NCI-H2107 treated with DMSO at 0.1 percent for 48 hours (cell line): ENCODE data around the gene ATP9A.
"Not testable (repeated sequence)": the region's sequence is repeated elsewhere in the genome, so short reads cannot be mapped to it uniquely, and the experiment has no call there.

Source experiments
- DNase-seq: peaks from one replicate; lab custom pipeline; 2025; ENCODE audit not compliant: unreplicated experiment; lab: John Stamatoyannopoulos, UW

ATP9A gene

DNA sequence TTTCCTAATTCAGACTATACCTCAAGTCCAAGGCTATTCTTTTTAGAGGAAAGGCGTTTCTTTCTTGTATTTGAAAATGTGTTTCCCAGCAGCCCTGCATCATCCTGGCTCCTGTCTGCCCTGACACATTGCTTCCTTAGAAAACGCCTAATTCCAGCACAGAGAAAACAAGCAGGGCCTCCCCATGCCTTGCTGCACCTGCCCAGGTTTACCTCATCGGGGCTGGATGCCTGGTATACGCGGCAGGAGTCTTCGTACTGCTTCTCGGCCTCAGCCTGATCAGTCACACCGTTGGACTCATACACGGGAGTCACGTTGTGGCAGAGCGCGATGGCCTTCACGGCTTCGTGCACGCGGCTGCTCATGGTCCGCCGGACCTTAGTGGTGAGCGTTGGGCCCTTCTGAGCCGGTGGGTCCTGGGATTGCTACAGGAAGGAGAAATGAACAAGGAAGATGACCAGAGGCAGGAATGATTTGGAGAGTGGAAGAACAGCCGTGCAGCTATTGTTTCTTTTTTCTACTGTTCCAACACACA lies 111.4 kb downstream of the ATP9A start:
- DNase-seq, result no peak

DNA sequence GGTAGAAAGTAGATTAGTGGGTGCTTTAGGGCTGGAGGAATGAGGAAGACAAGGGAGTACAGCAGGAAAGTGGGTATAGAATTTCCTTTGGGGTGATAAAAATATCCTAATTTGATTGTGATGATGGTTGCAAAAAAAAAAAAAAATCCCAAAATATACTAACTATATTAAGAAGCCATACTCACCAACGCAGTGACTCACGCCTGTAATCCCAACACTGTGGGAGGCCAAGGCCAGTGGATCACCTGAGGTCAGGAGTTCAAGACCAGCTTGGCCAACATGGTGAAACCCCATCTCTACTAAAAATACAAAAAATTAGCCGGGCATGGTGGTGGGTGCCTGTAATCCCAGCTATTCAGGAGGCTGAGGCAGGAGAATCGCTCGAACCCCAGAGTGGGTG lies 112.1 kb downstream of the ATP9A start:
- DNase-seq, result not testable (repeated sequence)

DNA sequence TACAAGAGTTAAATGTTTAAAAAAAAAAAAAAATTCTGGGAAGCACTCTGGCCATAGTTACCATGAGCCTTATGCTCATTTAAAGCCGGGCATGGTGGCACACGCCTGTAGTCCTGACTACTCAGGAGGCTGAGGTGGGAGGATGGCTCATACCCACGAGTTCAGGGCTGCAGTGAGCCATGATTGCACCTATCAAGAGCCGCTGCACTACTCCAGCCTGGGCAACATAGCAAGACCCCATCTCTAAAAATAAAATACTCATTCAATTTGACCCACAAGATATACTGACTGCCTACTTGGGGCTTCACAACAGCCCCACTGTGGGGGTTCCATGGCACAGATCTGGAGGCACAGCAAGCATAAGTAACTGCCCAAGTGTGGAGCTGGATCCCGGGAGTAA lies 113.7 kb downstream of the ATP9A start:
- DNase-seq, result no peak

DNA sequence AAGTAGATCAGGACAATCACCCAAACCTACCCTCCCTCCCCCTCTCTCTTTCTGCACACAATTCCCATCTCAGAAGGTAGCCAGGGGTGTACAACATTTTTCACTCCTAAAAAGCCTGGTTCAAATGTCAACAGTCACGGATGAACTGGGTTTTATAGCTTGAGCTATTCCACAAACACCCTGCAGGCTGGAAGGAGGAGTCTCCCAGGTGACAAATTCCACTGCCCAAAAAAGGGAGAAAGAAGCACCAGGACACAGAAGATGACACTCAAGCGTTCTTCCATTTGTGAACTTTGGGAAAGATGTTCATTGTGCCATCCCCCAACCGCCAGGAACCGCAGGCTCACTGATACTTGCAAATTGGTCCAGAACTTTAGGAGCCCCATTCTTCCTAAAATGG lies 114.1 kb downstream of the ATP9A start:
- no peak for DNase-seq

DNA sequence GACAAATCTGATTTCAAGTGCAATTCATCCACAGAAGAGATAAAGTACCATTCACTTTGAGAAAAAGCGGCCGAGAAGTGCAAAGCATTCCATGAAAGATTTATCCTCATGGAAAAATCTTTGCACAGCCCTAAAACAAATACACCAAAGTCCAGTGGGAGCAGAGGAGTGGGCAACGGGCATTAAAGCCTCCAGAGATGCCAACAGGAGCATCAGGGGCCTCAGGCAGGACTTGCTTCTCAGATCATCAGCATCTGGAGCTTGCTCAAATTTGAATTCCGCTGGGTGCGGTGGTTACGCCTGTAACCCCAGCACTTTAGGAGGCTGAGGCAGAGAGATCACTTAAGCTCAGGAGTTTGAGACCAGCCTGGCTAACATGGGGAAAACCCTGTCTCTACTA lies 115.0 kb downstream of the ATP9A start:
- no peak for DNase-seq

DNA sequence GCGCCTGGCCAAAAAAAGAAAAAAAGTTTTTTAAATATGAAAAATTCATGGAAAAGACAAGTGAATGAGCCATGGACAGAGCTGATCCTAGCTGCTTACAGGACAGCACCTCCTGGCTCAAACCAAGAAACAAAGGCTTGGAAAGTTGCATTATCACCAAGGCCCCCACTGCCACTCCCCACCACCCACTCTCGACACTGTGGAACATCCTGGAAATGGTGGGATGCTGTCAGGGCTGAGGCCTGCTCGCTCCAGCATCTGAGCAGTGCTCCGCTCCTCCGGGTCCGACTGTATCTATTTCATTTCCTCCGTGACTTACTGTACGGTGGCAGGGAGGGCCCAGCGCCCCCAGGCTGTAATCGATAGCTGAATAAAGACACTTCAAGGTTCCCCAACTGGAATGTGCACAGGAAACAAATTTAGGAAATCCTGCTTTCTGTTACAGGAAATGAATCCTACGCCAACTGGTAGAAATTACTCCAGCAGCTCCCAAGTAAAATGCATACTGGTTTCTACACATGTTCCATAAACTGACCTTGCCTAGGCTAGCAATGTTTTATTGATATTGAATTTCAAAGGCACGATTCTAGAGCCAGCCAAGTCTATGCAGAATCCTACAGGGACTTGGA lies 116.2 kb downstream of the ATP9A start:
- DNase-seq, result no peak

DNA sequence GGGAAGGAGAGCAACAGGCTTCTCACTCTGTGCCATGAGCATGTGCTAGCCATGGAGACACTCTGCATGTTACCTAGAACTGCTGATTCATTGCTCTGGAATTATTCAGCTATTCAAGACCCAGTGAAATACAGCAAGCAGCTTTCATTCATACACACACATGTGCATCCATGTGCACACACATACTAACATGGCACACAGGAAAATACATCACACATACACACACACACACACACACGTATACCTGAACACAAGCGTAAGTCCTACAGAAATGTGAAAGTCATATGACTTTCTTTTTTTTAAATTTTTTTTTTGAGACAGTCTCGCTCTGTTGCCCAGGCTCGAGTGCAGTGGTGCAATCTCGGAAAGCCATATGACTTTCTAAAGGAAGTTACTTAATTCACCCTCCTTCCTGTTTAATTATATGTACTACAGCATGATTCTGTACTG lies 117.5 kb downstream of the ATP9A start:
- DNase-seq, result no peak

DNA sequence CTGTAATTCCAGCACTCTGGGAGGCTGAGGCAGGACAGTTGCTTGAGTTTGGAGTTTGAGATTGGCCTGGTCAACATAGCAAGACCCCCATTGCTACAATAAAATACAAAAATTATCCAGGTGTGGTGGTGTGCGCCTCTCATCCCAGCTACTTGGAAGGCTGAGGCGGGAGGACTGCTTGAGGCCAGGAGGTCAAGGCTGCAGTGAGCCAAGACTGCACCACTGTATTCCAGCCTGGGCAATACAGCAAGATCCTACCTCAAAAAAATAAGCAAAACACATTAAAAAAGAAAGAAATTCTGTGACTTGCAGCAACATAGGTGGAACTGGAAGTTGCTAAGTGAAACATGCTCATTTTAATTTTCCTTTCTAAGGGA lies 119.6 kb downstream of the ATP9A start:
- DNase-seq, result no peak

DNA sequence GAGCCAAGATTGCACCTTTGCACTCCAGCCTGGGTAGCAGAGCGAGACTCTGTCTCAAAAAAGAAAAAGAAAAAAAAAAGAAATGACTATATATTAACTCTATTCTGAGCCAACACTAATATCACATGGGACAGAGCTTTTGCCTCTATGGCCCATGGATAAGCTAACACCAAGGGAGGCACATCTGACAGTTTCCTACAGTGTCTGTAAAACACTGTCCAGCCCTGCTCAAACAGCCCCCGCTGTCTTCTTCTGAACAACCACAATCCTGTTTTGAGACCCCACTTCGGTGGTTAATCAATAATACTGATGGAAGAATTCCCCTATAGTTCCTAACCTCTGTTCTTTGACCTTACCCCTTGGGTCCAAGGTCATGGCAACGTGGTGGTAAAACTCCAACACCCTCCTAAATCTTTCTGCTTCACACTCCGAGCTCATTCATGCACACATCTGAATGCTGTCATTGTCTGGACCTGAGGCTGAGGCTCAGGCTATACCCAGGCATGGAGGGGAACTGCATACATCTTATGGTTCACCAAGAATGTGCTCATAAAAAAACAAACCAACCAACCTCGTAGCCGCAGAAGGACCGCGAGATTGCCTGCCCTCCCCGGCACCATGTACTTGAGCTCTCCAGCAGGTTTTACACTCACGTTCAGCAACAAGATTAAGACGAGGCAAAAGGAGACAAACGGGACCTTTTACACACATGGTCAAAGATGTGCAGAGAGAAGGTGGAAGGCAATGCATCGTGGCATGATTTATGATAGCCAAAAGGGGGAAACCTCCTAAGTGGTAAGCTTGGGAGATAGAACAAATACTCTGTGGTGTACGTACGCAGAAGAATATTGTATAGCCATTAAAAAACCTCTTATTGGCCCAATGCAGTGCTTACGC lies 120.3 kb downstream of the ATP9A start:
- DNase-seq, result no peak

DNA sequence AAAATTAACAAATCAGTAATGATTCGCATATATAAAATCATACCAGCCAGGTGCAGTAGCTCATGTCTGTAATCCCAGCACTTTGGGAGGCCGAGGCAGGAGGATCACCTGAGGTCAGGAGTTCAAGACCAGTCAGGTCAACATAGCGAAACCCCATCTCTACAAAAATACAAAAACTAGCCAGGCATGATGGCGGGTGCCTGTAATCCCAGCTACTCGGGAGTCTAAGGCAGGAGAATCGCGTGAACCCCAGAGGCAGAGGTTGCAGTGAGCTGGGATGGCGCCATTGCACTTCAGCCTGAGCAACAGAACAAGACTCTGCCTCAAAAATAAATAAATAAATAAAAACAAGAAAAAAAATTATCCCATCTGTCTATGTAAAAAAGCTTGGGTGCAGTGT lies 124.4 kb downstream of the ATP9A start:
- not testable (repeated sequence) for DNase-seq

DNA sequence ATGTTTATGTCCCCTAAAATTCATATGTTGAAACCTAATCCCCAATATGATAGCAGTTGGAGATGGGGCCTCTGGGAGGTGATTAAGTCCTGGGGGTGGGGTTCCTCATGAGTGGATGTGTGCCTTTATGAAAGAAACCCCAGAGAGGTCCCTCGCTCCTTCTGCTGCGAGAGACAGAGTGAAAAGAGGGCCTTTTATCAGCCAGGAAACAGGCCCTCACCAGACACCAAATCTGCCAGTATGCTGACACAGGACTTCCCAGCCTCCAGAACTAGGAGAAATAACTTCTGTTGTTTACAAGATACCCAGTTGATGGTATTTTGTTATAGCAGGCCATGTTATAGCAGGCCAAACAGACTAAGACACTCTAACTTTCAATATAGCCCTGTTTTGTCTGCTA lies 124.8 kb downstream of the ATP9A start:
- DNase-seq, result no peak

DNA sequence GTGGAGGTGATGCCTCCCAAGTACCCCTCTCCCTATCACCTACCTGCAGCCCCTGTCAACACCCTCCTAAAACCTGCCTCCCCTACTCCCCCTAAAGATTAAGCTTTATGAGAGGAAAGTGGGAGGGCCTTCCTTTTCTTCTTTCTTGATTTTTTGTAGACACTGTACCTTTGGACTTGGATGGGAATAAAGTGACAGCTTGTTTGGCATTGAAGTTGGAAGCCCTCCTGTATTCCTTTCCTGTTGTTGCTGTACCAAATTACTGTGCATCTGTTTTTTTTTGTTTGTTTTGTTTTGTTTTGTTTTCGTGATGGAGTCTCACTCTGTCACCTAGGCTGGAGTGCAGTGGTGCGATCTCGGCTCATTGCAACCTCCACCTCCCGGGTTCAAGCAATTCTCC lies 126.3 kb downstream of the ATP9A start:
- DNase-seq, result no peak

DNA sequence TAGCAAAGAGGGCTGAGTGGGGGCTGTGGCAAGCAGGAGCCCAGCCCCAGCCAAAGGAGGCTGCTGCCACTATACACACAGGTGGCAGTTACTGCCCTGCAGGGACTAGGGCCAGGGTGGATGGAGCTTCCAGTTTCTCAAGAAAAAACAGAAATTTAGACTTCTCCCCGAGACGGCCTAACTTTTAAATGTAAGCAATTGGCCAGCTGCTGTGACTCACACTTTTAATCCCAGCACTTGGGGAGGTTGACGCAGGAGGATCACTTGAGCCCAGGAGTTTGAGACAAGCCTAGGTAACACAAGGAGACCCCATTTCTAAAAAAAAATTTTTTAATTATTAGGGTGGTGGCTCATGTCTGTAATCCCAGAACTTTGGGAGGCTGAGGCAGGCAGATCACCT lies 127.4 kb downstream of the ATP9A start:
- no peak for DNase-seq

DNA sequence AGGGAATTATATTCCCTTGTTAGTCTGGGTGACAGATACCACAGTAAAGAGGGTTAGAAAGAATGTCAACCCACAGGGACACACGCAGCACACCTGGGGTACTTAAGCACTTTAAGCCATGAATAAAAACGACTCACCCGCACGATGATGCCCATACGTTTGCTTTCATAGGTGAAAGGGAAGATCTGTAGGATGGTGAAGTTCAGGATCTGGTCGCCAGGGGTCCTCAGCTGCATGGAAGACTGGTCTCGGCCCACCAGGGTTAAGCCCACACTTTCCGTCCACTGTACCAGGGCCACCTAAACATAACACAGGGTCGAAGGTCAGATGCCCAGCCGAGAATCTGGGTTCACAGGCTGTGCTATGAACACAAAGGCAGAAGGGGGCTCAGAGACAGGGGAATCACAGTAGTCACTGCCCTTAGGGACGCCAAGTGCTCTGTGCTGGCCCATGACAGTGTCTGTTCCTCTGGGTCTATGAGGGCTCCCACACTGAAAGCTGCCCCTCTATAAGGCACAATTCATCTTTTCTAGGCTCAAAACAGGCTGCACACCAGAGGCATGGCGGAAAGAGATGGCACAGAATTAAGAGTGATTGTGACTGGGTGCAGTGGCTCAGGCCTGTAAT lies 128.9 kb downstream of the ATP9A start:
- DNase-seq, result peak; percentile 38

DNA sequence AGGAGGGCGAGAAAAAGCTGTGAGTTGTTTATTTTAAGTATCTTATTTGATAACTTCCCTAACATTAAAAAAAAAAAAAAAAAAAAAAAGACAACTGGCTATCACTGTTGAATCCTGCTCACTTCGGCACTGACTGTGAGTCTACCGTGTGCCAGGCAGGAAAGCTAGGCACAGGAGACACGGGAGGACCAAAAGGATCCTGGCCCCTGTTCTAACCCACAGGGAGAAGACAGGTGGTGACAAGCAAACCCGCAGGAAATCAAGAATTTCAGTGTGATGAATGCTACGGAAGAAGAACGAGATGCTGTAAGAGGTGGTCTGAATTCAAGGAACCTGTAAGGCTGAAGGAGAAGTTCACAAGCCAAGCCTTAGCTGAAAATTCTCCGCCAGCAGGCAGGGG lies 130.9 kb downstream of the ATP9A start:
- no peak for DNase-seq

DNA sequence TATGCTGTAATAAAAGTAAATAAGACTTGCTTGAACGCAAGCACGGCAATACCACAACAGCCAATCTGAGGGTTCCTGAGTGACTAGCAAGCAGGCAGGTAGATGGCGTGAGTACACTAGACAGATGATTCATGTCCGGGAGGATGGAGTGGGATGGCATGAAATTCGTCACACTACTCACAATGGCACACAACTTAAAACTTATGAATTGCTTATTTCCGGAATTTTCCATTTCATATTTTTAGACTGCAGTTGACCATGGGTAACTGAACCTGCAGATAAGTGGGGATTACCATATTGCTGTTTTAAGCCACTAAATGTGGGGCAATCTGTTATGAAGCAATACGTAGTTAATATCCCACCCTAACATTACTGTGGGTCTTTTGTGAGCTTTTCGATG lies 132.1 kb downstream of the ATP9A start:
- DNase-seq, result no peak

DNA sequence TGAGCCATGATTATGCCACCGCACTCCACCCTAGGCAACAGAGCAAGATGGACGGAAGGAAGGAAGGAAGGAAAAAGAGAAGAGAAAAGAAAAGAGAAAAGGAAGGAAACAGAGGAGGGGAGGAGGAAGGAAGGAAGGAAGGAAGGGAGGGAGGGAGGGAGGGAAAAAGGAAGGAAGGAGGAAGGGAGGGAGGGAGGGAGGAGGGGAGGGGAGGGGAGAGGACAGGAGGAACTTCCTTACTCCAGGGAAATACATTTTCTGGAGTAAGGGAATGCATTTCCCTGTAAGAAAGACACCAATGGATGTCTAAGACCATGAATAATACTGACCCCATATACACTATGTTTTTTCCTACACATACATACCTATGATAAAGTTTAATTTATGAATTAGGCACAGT lies 132.5 kb downstream of the ATP9A start:
- DNase-seq, result no peak

DNA sequence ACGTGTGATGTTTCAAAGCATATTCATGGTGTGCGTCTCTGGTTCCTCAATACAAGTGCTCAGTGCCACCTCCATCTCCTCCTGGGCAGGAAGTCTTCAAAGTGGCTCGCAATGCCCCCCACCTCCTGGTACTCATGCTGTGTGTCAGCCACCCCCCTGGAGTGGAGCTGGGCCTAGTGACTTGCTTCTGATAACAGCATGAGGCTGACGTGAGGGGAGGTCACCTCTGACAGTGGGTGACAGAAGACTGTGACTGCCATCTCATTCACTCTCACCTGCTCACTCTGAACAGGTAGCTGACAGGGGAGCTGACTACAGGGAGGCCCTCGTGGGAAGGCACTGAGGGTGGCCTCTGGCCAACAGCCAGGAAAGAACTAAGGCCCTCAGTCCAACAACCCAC lies 133.3 kb downstream of the ATP9A start:
- DNase-seq, result no peak

DNA sequence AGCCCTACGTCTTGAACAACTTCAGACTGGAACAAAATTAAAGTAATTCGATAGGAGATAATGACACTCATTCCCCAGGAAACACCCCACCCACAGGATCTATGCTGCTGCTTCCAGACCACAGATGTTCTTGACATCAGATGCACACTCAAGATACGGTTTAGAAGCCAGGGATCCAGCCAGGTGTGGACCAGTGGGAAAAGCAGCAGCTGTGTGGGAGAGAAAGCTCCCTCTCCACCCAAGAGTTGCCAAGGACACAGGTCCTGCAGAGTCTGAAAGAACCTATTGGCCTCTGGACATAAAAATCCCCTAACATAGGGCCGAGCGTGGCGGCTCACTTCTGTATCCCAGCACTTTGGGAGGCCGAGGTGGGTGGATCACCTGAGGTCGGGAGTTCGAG lies 133.9 kb downstream of the ATP9A start:
- no peak for DNase-seq

DNA sequence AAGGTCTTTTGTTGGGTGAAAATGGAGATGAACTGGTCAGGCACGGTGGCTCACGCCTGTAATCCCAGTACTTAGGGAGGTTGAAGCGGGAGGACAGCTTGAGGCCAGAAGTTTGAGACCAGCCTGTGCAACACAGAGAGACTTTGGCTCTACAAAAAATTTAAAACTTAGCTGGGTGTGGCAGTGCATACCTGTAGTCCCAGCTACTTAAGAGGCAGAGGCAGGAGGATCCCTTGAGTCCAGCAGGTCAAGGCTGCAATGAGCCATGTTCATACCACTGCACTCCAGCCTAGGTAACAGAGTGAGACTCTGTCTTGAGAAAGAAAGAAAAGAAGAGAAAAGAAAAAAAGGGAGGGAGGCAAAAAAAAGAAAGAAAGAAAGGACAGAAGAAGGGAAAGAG lies 134.8 kb downstream of the ATP9A start:
- DNase-seq, result no peak

DNA sequence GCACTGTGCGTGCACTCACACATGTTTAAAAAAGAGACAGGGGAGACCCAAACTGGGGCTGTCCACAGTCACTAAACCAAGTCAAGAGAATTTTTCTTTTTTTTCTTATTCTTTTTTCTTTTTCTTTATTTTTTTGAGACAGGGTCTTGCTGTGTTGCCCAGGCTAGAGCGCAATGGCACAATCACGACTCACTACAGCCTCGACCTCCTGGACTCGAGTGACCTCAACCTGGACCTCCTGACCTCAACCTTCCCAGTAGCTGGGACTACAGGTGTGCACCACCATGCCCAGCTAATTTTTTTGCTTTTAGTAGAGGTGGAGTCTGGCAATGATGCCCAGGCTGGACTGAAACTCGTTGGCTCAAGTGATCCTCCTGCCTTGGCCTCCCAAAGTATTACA lies 136.2 kb downstream of the ATP9A start:
- no peak for DNase-seq
